ENCODE measurements around the gene PNMA6E. TPM values are rescaled to one million over a fixed set of nuclear protein-coding genes. Genes with fewer than 3 reads are reported as not detected.

Gene PNMA6E
- total RNA-seq, 1 donor from 2014 or later: not detected

DNA sequence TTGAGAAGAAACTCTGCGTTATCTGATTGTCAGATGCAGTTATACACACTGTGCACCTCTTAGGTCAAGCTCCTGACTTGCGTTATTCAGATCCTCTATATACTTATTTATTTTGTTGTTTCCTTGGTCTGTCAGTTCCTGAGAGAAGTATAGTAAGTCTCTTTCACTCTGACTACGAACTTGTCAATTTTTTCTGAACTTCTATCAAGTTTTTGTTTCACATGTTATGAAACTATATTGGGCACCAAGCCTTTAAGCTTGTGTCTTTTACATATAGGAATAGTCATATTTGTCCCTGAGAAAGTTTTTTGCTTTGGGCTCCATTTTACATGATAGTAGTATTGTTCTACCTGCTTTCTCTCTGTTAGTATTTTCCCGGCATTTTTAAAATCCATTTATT is 35.5 kb downstream of the PNMA6E start:
- DNase-seq (ENCODE audit: low spot score in 2 of 2) (no peak), FAIRE-seq (no peak)

DNA sequence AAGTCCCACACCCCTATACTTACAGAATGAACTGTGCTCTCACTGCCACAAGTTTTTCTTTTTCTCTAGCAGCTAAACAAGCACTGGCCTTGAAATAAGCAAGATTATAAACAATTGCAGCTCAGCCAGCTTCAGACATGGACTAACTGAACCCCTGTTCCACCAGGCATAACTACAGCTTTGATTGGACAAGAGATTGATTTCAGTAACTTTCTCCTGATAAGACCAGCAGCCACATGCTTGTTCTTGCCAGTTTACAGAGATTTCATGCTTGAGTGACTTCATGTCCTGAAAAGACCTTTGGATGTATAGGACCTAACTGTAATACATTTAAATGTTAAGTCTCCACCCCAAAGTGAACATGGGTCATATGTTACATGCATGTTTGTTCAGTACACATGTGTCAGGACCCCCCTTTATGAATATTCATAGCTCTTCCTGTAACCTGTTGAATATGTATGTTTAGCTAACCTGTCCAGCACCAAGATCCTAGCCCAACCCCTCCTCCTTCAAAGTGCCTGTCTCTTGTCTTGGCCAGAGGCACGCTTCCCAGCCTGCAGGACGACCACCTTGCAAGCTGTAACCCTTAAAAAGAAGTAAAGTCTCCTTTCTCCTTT is 39.3 kb downstream of the PNMA6E start:
- DNase-seq (ENCODE audit: low spot score in 2 of 2) (no peak), FAIRE-seq (no peak)

DNA sequence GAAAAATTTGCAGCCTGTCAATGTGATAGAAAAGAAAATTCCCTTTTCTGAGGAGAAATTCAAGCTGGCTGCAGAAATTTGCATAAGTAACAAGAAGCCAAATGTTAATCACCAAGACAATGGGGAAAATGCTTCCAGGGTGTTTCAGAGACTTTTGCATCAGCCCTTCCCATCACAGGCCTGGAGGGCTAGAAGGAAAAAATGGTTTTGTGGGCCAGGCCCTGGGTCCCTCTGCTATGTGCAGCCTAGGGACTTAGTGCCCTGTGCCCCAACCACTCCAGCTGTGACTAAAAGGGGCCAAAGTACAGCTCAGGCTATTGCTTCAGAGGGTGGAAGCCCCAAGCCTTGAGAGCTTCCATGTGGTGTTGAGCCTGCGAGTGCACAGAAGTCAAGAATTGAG is 43.3 kb downstream of the PNMA6E start:
- no peak for FAIRE-seq
- no peak for DNase-seq (ENCODE audit: low spot score in 2 of 2)

DNA sequence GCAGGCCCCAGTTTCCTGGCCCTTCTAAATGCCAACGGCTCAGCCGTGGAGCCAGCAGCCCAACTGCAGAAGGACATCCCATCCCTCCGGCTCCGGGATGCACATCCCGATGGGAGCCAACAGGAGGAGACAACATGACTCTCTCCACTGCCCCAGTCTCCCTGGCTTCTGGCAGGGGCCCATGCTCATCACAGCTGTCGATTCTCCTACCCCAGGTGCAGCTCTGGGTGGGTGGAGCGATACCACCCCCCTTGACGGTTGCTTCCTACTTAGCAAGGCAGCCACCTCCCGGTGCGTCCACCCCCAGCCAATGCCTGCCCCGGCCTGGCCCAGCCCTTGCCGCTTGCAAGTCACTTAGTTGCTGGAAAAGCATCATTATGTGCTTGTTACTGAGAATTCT is 47.7 kb downstream of the PNMA6E start:
- FAIRE-seq (no peak), DNase-seq (ENCODE audit: low spot score in 2 of 2) (no peak)

DNA sequence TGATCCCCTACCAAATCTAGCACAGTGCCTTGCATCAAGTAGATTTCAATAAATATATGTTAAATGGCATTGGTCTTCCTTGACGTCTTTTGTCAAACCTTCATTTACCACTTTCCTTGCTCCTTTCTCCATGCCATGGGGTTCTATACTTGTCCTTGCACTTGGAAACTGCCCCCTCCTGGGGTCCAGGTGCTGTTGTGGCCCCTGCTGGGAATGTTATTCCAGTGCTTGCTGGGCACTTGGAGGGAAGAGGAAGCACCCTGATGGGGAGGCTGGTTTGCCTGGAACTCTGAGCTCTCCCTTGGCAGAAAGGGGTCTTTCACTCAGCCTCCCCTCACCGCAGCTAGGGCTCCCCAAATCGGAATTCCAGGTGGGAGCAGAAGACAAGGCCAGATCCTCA is 48.3 kb downstream of the PNMA6E start:
- no peak for FAIRE-seq
- DNase-seq (ENCODE audit: low spot score in 2 of 2): no peak

DNA sequence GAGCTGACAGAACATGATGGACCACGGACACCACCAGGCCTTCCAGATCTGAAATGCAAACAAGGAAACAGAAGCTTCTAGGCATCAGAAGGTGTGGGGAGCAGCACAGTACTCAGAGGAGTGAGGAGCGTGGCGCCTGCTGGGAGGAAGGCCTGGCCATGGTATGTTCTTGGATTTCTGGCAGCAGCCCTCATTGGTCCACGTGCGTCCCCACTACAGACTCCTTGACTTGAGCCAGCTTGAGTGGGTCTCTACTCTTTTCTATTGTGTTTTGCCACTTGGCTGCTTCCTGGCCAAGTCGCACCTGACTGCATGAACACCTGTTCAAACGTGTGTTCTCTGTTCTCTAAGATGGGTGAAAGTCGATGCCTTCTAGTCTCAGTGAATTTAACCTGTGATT is 49.2 kb downstream of the PNMA6E start:
- DNase-seq (ENCODE audit: low spot score in 2 of 2) (no peak), FAIRE-seq (no peak)

DNA sequence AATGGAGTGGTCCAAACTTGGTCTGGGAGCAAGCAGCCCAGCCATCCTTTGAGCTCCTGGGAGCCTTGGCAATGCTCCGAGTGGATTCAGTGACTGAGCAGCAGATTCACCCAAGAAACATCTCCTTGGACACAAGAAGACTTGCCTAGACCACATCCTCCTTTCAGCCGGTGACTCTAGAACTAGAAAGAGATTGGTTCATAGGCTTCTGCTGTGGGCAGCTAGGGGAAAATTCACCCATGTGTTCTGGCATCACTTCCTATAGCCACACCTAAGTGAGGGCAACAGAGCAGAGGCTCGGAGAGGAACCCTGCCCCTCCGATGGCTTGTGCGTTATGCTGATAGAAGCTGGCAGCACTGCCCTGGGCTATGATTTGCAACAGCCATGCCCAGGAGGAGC is 51.2 kb downstream of the PNMA6E start:
- DNase-seq (ENCODE audit: low spot score in 2 of 2) (no peak), FAIRE-seq (no peak)

DNA sequence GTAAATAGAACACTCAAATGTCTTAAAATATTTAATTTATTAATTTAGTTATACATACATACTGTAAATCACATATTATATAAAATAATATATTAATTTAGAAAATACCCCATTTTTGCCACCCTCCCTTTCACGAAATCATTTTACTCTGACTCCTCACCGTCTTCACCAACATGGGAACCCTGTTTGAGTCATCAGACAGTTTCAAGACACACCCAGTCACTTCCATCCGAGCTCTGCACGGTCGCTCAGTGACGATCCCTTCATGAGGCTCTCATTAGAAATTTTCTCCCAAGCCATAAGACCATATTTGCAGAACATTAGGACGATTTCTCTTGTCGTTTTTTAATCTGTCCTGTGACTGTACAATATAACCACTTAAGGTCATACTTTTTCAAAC is 52.7 kb downstream of the PNMA6E start:
- DNase-seq (ENCODE audit: low spot score in 2 of 2) (no peak), FAIRE-seq (no peak)

DNA sequence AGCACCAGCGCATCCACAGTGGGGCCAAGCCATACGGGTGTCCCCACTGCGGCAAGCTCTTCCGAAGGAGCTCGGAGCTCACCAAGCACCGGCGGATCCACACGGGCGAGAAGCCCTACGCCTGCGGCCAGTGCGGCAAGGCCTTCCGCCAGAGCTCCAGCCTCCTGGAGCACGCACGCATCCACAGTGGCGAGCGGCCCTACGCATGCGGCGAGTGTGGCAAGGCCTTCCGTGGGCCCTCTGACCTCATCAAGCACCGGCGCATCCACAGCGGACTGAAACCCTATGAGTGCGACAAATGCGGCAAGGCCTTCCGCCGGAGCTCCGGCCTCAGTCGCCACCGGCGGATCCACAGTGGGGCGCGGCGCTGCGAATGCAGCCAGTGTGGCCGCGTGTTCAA is 53.6 kb downstream of the PNMA6E start:
- no peak for DNase-seq (ENCODE audit: low spot score in 2 of 2)
- FAIRE-seq: no peak

Small RNA genes lying within 50 kb of the gene (small RNA-seq; reads per million reads assigned to genes)
- not detected for gene AC152007.1
- not detected for gene RN7SL667P

Other genes with a start within 250 kb of the PNMA6E start
- gene MAGEA1, start 222.1 kb downstream of the PNMA6E start, total RNA-seq: not detected
- gene PNMA6F, start 79.6 kb downstream of the PNMA6E start, total RNA-seq: 0.82 TPM
- 5.7 TPM for gene ZNF275, start 67.2 kb downstream of the PNMA6E start, total RNA-seq
- gene ZFP92, start 10.1 kb upstream of the PNMA6E start, total RNA-seq: 0.82 TPM
- gene TREX2, start 44.7 kb upstream of the PNMA6E start, total RNA-seq: 2.9 TPM
- 6.5 TPM for gene HAUS7, start 69.2 kb upstream of the PNMA6E start, total RNA-seq
- 1.6 TPM for gene BGN, start 93.6 kb upstream of the PNMA6E start, total RNA-seq
- gene ATP2B3, start 116.3 kb upstream of the PNMA6E start, total RNA-seq: 7.3 TPM
- 21.2 TPM for gene CCNQ, start 197.8 kb upstream of the PNMA6E start, total RNA-seq
- gene DUSP9, start 245.9 kb upstream of the PNMA6E start, total RNA-seq: 2.9 TPM